ENCODE results near the gene HGD.

DNA sequence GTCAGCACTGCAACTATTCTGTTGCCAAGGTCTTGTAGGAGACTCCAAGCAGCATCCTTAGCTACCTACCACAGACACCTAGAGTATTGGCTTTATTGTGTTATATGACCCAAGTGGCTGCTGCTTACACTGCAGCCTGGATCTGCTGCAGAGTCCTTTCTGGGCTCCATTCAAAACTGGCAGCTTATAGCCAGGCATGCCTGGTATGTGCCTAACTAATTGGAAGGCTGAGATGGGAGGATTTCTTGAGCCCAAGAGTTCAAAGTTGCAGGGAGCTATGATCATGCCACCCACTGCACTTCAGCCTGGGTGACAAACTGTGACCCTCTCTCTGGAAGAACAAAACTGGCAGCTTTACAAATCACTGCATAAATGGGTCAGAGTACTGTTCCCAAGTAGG is 77.3 kb downstream of the HGD start:
- TF ChIP-seq, protein P1, sequence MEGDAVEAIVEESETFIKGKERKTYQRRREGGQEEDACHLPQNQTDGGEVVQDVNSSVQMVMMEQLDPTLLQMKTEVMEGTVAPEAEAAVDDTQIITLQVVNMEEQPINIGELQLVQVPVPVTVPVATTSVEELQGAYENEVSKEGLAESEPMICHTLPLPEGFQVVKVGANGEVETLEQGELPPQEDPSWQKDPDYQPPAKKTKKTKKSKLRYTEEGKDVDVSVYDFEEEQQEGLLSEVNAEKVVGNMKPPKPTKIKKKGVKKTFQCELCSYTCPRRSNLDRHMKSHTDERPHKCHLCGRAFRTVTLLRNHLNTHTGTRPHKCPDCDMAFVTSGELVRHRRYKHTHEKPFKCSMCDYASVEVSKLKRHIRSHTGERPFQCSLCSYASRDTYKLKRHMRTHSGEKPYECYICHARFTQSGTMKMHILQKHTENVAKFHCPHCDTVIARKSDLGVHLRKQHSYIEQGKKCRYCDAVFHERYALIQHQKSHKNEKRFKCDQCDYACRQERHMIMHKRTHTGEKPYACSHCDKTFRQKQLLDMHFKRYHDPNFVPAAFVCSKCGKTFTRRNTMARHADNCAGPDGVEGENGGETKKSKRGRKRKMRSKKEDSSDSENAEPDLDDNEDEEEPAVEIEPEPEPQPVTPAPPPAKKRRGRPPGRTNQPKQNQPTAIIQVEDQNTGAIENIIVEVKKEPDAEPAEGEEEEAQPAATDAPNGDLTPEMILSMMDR (conservative IDR thresholded peaks at IDR 0.05 in 1 of 2, IDR thresholded peaks at IDR 0.05 in 1 of 2; ENCODE audit: low read depth in 1 of 2, low read length in 2 of 2): no peak
- TF ChIP-seq EZH2 (IDR thresholded peaks at IDR 0.05; ENCODE audit: low read length, missing control alignments): no peak

Measured in fibroblast of lung (primary cell).